IPS DF 19.7 (cell line): ENCODE measurements around the gene CLCN1.

Experiments
- DNase-seq: peaks from one replicate; pipeline ENCODE4 v3.0.0-alpha.2; 2013; ENCODE audit warnings: low read depth, low spot score

The CLCN1 gene

GRCh38 chr7:143363016-143363937 lies 47.4 kb downstream of the CLCN1 start:
- DNase-seq = no peak

- DNase-seq = no peak
Measured at GRCh38 chr7:143367972-143368371, 52.1 kb downstream of the CLCN1 start.

DNA sequence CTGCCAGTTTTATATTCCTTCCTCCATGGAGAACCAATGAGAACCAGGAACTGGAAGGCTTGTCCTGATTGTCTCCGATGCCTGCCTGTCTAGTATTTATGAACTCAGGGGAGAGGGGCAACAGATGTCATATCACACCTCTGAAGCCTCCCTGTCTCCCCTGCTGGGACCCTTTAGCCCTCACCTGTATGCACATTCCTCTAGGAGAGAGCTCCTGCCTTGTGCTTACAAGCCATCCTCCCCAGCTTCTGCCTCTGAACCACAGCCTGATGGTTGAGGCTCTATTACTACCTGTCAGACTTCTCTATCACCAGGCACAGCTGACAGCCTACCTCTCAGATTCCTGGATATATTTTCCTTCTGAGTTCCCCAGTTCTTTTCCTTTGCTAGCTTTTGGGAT lies 52.5 kb downstream of the CLCN1 start:
- no peak for DNase-seq

DNA sequence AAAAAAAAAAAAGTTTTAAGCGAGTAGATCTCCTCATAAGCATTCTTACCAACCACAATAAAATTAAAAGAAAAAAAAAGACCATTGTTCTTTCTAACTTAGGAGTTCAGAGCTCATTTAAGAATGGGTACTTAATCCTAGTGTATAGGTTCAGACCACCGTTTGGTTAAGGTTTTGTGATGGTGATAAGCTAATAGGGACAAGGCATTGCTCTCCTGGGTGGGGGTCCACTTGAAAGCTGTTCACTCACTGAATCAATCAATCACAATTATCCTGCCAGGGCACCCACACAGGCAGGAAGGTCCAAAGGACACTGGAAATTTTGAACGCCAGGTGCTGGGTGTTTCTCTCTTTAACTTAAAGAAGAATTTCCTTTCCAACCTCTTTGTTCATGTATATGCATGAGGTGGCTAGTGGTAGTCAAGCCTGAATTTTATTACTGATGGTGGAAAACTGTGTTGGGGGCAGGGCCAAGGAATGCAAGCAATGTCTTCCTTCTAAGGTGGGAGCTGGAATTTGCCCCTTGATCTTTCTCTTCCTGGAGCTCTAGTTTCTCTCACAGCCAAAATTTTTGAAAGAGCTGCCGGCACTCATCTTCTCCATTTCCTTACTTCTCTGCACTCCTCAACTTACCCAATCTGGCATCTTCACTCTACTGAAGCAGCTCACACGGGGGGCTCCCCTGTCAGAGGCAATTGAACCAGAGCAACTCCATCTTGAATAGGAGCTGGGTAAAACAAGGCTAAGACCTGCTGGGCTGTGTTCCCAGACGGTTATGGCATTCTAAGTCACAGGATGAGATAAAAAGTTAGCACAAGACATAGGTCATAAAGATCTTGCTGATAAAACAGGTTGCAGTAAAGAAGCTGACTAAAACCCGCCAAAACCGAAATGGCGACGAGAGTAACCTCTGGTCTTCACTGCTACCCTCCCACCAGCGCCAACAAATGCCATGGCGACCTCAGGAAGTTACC lies 54.1 kb downstream of the CLCN1 start:
- DNase-seq = peak; percentile 83

DNA sequence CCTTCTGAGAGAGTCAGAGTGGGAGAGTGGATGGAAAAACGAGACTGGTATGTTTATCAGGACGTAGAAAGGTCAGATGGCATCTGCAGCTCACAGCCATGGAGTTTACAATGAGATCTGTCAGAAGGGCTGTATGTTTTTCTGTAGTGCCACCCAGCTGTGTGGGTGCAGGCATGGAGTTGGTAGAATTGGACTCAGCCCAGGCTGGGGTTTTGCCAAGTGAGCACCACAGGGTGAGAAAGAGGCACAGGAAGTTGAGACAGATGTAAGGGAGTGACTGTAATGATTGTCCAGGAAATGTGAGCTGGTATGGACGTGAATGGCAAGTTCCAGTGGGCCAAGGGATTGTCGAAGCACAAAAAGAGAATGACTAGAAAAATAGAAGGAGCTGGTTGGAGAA lies 56.2 kb downstream of the CLCN1 start:
- no peak for DNase-seq

DNA sequence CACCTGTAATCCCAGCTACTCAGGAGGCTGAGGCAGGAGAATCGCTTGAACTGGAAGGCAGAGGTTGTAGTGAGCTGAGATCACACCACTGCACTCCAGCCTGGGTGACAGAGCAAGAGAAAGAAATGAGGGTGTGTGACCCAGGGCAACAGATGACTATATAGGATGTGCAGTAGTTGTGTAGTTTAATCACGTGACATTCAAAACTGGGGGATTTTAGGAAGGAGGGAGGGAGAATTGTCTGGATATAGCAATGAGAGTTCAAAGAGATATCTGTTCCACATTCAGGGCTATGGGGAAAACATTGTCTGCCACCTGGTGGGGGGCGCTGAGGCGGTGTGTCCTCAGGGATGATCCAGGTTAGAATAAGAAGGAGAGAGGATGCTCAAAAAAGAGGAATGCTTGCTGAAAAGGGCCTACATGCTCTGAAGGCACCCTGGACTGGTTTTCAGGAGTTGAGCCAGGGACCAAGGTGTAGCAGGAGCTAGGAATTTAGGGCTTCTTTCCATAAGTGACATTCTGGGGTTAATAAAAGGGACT lies 57.4 kb downstream of the CLCN1 start:
- no peak for DNase-seq

DNA sequence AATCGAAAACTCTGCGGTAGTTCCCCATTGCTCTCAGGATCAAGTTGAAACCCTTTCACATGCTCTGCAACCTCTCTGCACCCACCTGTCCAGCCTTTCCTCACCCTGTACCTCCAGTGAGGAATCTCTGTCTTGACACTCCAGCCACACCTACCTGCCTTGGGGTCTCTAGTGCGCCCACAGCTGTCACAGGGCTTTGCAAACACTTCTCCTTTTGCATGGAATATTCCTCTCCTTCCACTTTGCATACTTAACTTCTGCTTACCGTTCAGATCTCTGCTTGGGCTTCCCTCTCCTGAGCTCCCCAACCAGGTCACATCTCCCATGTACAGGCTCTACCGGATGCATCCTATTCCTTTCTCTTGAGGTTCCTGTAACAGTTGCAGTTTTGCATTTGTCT lies 58.6 kb downstream of the CLCN1 start:
- DNase-seq = no peak

- no peak for DNase-seq
Measured at GRCh38 chr7:143375298-143376034, 59.6 kb downstream of the CLCN1 start.

DNA sequence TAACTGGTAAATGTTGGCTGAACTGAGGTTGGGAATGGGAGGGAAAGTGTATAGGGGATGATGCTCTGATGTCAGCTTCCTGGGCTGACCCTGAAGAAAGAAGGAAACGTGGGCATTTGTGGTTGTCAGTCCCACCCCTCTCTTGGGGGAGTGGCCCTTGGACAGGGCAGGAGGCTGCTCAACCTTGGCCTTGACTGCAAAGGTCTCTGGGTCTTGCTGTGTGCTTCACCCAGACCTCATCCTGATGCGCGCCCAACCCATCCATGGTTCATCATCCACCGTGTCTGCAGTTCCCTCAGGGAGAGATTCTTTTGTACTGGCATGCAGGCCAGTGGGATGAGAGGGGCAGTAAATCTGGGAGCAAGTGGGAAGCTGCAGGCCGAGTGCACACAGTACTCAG lies 60.5 kb downstream of the CLCN1 start:
- no peak for DNase-seq

- no peak for DNase-seq
Measured at GRCh38 chr7:143379611-143380259, 63.8 kb downstream of the CLCN1 start.

DNA sequence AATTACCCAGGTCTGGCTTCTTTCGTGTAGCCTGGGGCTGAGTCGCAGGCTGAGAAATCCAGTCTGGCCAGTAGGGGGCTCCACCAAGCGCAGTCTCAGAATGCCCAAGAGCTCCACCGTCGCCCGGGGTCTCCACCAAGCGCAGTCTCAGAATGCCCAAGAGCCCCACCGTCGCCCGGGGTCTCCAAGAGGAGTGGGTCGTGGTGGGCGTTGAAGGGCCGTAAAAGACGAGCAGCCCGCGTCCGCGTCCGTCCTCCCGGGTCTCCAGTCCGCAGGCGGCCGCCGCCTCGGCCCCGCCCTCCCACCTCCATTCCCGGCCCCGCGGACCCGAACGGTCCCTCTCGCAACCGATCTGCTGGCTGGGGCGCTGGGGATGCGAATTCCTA lies 64.3 kb downstream of the CLCN1 start:
- no peak for DNase-seq

DNA sequence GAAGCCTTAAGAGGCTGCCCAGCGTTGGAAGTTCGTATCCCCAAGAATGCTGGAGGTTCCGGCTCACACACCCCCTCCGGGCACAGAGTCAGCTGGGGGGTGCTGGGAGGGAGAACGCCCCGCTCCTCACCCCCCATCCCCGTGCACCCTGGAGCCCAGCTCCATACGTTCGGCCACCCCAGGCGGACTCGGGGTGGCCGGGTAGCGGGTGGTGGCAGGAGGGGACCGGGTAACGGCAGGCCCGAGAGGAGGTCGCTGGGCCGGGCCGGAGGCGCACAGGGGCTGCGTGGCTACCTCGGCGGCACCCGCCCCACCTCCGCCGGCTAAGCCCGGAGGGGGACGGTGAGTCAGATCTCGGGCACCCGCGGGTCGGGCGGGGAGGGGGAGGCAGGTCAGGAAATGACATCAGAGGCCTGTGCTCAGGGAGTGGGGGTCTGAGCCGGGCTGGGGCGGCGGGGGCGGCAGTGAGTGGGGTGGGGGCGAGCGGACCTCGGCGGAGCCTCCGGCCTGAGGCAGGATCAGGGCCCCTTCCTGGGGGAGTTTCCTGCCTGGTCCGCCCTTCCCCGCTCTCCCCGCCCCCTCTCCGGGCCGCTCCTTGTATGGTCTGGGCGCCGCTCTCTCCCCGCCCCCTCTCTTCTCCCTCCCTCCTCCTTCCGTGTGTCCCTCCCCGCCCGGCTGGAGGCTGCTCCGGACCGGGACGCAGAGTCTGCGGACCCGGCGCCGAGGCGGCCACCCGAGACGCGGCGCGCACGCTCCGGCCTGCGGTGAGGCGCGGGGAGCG lies 64.9 kb downstream of the CLCN1 start, which contains the start of gene ZYX:
ZYX (plus strand) TSS at position 700 of the 781 bp plus-strand sequence. CDS start 227 bp downstream, outside the sequence.
- DNase-seq = peak; percentile 50

- no peak for DNase-seq
Measured at GRCh38 chr7:143381427-143382125, 65.7 kb downstream of the CLCN1 start.

DNA sequence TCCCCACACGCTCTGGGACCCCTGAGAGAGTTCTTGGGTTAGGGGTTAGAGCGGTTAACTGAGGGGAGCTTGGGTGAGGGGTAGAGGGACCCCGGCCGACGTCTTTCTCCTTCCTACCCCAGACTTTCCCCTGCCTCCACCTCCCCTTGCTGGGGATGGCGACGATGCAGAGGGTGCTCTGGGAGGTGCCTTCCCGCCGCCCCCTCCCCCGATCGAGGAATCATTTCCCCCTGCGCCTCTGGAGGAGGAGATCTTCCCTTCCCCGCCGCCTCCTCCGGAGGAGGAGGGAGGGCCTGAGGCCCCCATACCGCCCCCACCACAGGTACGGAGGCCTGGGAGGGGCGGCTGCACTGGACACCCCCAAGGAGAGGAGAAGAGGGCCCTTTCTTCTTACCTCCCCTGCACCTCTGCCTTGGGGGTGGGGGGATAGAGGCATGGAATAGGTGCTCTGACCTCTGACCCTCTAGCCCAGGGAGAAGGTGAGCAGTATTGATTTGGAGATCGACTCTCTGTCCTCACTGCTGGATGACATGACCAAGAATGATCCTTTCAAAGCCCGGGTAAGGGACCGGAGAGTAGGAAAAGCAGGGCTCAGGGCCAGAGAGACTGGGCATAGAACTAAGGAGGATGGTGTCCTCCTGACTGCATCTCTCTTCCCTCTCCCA lies 66.3 kb downstream of the CLCN1 start:
- no peak for DNase-seq

DNA sequence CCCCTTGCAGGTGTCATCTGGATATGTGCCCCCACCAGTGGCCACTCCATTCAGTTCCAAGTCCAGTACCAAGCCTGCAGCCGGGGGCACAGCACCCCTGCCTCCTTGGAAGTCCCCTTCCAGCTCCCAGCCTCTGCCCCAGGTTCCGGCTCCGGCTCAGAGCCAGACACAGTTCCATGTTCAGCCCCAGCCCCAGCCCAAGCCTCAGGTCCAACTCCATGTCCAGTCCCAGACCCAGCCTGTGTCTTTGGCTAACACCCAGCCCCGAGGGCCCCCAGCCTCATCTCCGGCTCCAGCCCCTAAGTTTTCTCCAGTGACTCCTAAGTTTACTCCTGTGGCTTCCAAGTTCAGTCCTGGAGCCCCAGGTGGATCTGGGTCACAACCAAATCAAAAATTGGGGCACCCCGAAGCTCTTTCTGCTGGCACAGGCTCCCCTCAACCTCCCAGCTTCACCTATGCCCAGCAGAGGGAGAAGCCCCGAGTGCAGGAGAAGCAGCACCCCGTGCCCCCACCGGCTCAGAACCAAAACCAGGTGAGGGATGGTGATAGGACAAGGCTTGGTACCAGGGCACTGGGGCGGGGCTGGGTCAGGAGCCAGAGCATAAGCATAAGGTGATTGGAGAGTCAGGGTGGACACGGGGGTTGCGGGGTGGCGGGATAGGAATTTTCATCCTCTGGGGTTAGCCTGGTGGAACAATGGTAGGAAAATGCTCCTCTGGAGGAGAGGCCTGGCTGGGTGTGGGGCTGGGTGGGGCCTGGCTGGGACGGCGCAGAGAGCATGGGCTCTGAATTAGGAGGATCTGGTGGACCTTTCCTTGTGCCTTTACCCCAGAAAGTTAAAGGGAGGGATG lies 67.1 kb downstream of the CLCN1 start:
- DNase-seq = no peak

DNA sequence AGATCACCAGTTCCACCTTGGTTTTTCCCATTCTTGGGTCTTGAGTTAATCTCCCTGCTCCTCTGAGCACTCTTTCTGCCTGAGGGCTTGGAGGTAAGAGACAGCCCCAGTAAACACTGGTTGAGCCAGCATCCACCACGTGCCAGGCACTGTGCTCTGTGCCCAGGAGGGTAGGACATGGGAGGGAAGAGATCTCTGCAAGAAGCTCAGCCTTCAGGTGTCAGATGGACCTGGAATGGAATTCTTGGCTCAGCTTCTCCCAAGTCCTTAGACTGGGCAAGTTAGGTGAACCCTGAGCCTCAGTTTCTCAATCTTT lies 67.7 kb downstream of the CLCN1 start:
- no peak for DNase-seq

- no peak for DNase-seq
Measured at GRCh38 chr7:143384148-143384547, 68.2 kb downstream of the CLCN1 start.
